ENCODE measurements around the gene SEBOX.
A peak's percentile ranks its signal among the peaks of the same experiment; 100 is the strongest.
"Not testable (repeated sequence)": the region's sequence is repeated elsewhere in the genome, so short reads cannot be mapped to it uniquely, and the experiment has no call there.

The SEBOX gene

GRCh38 chr17:28346746-28347246, 18.2 kb downstream of the SEBOX start:
- intact Hi-C loops (cut with DNase I) = no loop called here
- DNase-seq = no peak

- no peak for DNase-seq
- intact Hi-C loops (cut with DNase I) = no loop called here
These were observed 18.8 kb downstream of the SEBOX start for GRCh38 chr17:28346199-28346580.

GRCh38 chr17:28345419-28346198, 19.4 kb downstream of the SEBOX start:
- intact Hi-C loops (cut with DNase I) = no loop called here
- DNase-seq = no peak

- DNase-seq = no peak
- intact Hi-C loops (cut with DNase I) = no loop called here
These were observed 20.5 kb downstream of the SEBOX start for GRCh38 chr17:28344435-28344901.

GRCh38 chr17:28344011-28344410, 21.0 kb downstream of the SEBOX start:
- DNase-seq = no peak
- intact Hi-C loops (cut with DNase I) = no loop called here

GRCh38 chr17:28343491-28343932, 21.5 kb downstream of the SEBOX start:
- no peak for DNase-seq

GRCh38 chr17:28342313-28342712, 22.7 kb downstream of the SEBOX start:
- intact Hi-C loops (cut with DNase I) = no loop called here
- DNase-seq = no peak

More at GRCh38 chr17:28343491-28343932, 21.5 kb downstream of the SEBOX start:
- intact Hi-C loops (cut with DNase I) = no loop called here

- no peak for DNase-seq
- intact Hi-C loops (cut with DNase I) = no loop called here
These were observed 23.5 kb downstream of the SEBOX start for GRCh38 chr17:28341516-28341915.

GRCh38 chr17:28340374-28340773, 24.6 kb downstream of the SEBOX start:
- intact Hi-C loops (cut with DNase I) = no loop called here
- DNase-seq = peak in 15 of 42 donors; percentile 8 to 65 (median 32)

GRCh38 chr17:28339431-28339830, 25.6 kb downstream of the SEBOX start:
- intact Hi-C loops (cut with DNase I) = no loop called here
- no peak for DNase-seq

GRCh38 chr17:28338769-28339212, 26.2 kb downstream of the SEBOX start:
- intact Hi-C loops (cut with DNase I); DNase-seq: not testable (repeated sequence)

GRCh38 chr17:28338056-28338768, 26.8 kb downstream of the SEBOX start:
- intact Hi-C loops (cut with DNase I) = no loop called here
- DNase-seq = no peak

GRCh38 chr17:28335959-28336871, 28.8 kb downstream of the SEBOX start:
- intact Hi-C loops (cut with DNase I) = loop anchor here (1.0 kb wide), 1 partner anchor 21 kb away; the partner anchor contains the start of gene POLDIP2
- peak in 37 of 42 donors; percentile 8 to 79 (median 49) for DNase-seq

GRCh38 chr17:28335201-28335958, 29.6 kb downstream of the SEBOX start, which contains the start of the genes IFT20 and TNFAIP1:
TSS of gene IFT20 (minus strand) at chr17:28335472. CDS start at chr17:28331985, 3,487 bp downstream.
TSS of gene TNFAIP1 (plus strand) at chr17:28335761. CDS start at chr17:28339522, 3,761 bp downstream.
- intact Hi-C loops (cut with DNase I) = loop anchor here (1.0 kb wide), 1 partner anchor 22 kb away; the partner anchor contains the start of gene POLDIP2
- DNase-seq = peak; percentile 97 to 100 (median 99)

GRCh38 chr17:28334666-28335200, 30.3 kb downstream of the SEBOX start:
- intact Hi-C loops (cut with DNase I) = loop anchor here (1.0 kb wide), 1 partner anchor 23 kb away; the partner anchor contains the start of gene POLDIP2
- DNase-seq = peak in 3 of 42 donors; percentile 9 to 25 (median 19)

GRCh38 chr17:28334171-28334570, 30.8 kb downstream of the SEBOX start:
- intact Hi-C loops (cut with DNase I) = no loop called here
- peak in 1 of 42 donors; percentile 10 for DNase-seq

- no peak for DNase-seq
- intact Hi-C loops (cut with DNase I) = no loop called here
These were observed 31.8 kb downstream of the SEBOX start for GRCh38 chr17:28333083-28333746.

All from head of caudate nucleus (tissue), 42 donors.